OCI-LY1 (cell line): ENCODE data around the gene SMC4.

Experiments used
- CTCF ChIP-seq: fragments of 200-600 bp; sonication (generic), shearing (Covaris generic); IDR thresholded peaks from 2 replicates; pipeline ENCODE4 v1.5.1; 2017; ENCODE audit warnings: mild to moderate bottlenecking, antibody characterized with exemption, low read length, moderate library complexity, mixed read lengths
- EZH2 ChIP-seq: fragments of 200-600 bp; sonication (generic), shearing (Covaris generic); IDR thresholded peaks from 2 replicates; pipeline ENCODE4 v1.8.0; 2017; ENCODE audit warnings: borderline replicate concordance, mixed run types, mild to moderate bottlenecking, antibody characterized with exemption, low read length, moderate library complexity, mixed read lengths

- no peak for TF ChIP-seq CTCF
- TF ChIP-seq EZH2 = no peak
Observed at GRCh38 chr3:160454995-160455394, 55.5 kb downstream of the SMC4 start.
